HG03139 (cell line): Measurements from ENCODE around the gene B3GAT1.

Experiments
- ATAC-seq: cut with Tn5 transposase; IDR thresholded peaks from one replicate; pipeline ENCODE4 v1.9.1; 2021; ENCODE audit not compliant: unreplicated experiment

The B3GAT1 gene

GRCh38 chr11:134393638-134394037 lies 18.4 kb downstream of the B3GAT1 start:
- ATAC-seq, result no peak

- ATAC-seq, result no peak
Measured at GRCh38 chr11:134392953-134393615, 19.0 kb downstream of the B3GAT1 start.

- no peak for ATAC-seq
Measured at GRCh38 chr11:134391656-134392055, 20.4 kb downstream of the B3GAT1 start.

- no peak for ATAC-seq
Measured at GRCh38 chr11:134390706-134391569, 21.1 kb downstream of the B3GAT1 start.

- no peak for ATAC-seq
Measured at GRCh38 chr11:134389464-134390180, 22.4 kb downstream of the B3GAT1 start.

- ATAC-seq, result no peak
Measured at GRCh38 chr11:134388590-134388989, 23.5 kb downstream of the B3GAT1 start.

- ATAC-seq, result no peak
Measured at GRCh38 chr11:134387501-134387900, 24.5 kb downstream of the B3GAT1 start.

GRCh38 chr11:134386945-134387344 lies 25.1 kb downstream of the B3GAT1 start:
- no peak for ATAC-seq

GRCh38 chr11:134385774-134386565 lies 26.1 kb downstream of the B3GAT1 start:
- no peak for ATAC-seq

- no peak for ATAC-seq
Measured at GRCh38 chr11:134385171-134385570, 26.9 kb downstream of the B3GAT1 start.

- no peak for ATAC-seq
Measured at GRCh38 chr11:134384406-134384805, 27.6 kb downstream of the B3GAT1 start.

- no peak for ATAC-seq
Measured at GRCh38 chr11:134383576-134384221, 28.3 kb downstream of the B3GAT1 start.

GRCh38 chr11:134382830-134383229 lies 29.2 kb downstream of the B3GAT1 start:
- no peak for ATAC-seq

GRCh38 chr11:134382257-134382656 lies 29.8 kb downstream of the B3GAT1 start:
- no peak for ATAC-seq

GRCh38 chr11:134380785-134381184 lies 31.3 kb downstream of the B3GAT1 start:
- no peak for ATAC-seq

GRCh38 chr11:134380229-134380628 lies 31.8 kb downstream of the B3GAT1 start:
- ATAC-seq, result no peak

GRCh38 chr11:134379241-134379640 lies 32.8 kb downstream of the B3GAT1 start:
- ATAC-seq, result no peak

- ATAC-seq, result no peak
Measured at GRCh38 chr11:134377876-134378275, 34.2 kb downstream of the B3GAT1 start.

GRCh38 chr11:134376150-134376921 lies 35.7 kb downstream of the B3GAT1 start:
- ATAC-seq, result no peak
